NCI-H510A treated with DMSO at 0.1 percent for 48 hours (cell line): ENCODE measurements around the gene REM1.
"Not testable (repeated sequence)": the region's sequence is repeated elsewhere in the genome, so short reads cannot be mapped to it uniquely, and the experiment has no call there.

Source experiments
- DNase-seq: peaks from one replicate; lab custom pipeline; 2025; lab: John Stamatoyannopoulos, UW

The REM1 gene, protein sequence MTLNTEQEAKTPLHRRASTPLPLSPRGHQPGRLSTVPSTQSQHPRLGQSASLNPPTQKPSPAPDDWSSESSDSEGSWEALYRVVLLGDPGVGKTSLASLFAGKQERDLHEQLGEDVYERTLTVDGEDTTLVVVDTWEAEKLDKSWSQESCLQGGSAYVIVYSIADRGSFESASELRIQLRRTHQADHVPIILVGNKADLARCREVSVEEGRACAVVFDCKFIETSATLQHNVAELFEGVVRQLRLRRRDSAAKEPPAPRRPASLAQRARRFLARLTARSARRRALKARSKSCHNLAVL

DNA sequence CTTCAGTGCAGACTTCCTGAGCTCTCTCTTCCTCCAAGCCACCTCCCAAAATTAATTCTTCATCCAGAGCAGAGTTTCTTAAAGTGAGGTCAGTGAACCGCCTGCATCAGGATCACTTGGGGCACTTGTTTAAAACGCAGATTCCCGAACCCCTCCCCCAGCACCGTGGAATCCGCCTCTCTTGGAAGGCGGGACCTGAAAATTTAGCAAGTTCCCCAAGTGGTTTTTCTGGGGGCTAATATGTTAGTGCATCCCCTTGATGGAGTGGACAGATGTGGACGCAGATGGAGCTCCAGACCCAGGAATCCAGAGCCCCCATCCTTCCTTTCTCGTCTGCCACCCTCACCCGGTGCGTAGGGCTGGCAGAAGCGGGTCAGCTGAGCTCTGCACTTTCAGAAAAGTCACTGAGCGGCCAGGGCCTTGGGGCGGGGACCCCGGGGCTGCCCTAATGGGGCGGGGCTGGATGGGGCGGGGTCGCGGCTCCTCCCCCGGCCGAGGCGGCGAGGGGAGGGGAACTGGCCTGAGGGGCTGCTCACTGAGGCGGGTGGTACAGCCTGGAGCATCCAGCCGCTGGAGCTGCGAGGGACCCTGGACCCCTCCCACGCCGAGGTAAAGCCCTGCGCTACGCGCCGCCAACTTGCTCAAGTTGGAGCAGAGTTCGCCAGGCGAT, at the start of gene REM1, which contains the start of gene DEFB124:
Gene REM1, plus strand, starts transcription at position 531 of the 670 bp plus-strand sequence. CDS start 1,158 bp downstream, outside the sequence.
Gene DEFB124, minus strand, starts transcription at position 370 of the 670 bp plus-strand sequence. CDS start 2,114 bp downstream, outside the sequence.
- no peak for DNase-seq

DNA sequence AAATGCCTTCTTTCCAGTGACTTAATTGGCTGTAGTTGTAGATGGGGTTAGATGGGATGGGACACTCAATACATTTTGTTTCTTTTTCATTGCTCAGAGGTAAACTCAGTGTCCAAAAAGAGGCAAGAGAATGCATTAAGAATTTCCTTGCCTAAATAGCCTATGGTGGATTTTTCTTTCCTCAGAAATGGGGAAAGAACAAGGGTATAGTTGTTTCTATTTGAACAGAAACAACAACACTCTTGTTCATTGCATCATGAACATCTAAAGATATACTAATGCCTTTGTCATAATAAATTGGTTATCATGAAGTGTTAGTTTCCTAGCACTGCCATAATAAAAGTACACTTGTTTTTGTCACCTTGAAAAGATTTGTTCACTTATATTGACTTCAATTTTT, 49.3 kb upstream of the REM1 start:
- DNase-seq: no peak

DNA sequence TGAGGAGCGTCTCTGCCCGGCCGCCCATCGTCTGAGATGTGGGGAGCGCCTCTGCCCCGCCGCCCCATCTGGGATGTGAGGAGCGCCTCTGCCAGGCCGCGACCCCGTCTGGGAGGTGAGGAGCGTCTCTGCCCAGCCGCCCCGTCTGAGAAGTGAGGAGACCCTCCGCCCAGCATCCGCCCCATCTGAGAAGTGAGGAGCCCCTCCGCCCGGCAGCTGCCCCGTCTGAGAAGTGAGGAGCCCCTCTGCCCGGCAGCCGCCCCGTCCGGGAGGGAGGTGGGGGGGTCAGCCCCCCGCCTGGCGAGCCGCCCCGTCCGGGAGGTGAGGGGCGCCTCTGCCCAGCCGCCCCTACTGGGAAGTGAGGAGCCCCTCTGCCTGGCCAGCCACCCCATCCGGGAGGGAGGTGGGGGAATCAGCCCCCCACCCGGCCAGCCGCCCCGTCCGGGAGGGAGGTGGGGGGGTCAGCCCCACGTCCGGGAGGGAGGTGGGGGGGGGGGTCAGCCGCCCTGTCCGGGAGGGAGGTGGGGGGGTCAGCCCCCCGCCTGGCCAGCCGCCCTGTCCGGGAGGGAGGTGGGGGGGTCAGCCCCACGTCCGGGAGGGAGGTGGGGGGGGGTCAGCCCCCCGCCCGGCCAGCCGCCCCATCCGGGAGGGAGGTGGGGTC, 48.1 kb upstream of the REM1 start:
- DNase-seq: not testable (repeated sequence)

DNA sequence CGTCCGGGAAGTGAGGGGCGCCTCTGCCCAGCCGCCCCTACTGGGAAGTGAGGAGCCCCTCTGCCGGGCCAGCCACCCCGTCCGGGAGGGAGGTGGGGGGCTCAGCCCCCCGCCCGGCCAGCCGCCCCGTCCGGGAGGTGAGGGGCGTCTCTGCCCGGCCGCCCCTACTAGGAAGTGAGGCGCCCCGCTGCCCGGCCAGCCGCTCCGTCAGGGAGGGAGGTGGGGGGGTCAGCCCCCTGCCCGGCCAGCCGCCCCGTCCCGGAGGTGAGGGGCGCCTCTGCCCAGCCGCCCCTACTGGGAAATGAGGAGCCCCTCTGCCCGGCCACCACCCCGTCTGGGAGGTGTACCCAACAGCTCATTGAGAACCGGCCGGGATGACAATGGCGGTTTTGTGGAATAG, 47.5 kb upstream of the REM1 start:
- DNase-seq: not testable (repeated sequence)

DNA sequence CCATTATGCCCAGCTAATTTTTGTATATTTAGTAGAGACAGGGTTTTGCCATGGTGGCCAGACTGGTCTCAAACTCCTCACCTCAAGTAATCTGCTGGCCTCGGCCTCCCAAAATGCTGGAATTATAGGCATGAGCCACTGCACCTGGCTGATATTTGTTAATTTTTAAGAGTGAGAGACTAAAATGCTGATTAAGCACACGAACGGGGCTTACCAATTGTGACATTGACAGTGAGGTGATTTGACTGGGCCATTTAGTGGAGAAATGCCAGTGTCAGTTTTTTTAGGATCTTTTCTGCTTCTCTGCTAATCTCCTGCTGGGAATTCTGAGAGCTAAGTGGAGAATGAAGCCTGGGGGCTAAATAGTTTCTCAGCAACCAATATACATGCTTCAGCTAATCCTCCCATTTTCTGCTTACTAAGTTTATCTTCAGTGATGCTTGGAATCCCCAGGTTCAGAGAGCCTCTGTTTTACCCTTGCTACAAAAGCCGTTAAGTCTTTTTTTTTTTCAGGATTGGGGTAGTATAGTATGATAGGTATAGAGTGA, 44.4 kb upstream of the REM1 start:
- DNase-seq: no peak

DNA sequence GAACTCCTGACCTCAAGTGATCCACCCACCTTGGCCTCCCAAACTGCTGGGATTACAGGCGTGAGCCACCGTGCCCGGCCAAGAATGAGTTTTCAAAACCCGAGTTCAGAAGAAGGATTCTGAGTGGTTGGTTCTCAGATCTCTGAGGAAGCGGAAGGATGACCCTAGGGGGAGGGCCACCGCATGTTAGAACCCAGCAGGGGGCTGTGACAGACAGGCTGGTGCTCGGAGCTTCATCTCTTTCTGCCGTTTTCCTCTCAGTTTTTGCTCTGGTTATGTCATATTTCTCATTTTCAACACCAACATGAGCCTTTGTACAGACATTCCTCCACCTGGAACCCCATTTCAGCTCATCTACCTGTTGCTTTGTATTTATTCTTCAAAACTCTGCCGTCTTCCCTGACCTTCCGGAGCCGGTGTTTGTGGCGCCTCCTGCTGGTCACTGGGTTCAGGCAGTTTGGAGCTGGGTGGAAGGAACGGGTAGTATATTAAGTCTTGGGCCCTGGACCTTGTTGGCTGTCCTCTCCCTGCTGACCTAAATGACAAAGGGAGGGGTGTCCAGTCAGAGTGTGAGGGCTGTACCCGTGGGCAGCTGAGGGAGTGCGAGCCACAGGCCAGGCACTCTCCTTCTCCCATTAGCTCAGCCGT, 35.0 kb upstream of the REM1 start, which contains the start of gene DEFB123:
Gene DEFB123, plus strand, starts transcription at position 621 of the 648 bp plus-strand sequence. CDS start 67 bp downstream, outside the sequence.
- no peak for DNase-seq

DNA sequence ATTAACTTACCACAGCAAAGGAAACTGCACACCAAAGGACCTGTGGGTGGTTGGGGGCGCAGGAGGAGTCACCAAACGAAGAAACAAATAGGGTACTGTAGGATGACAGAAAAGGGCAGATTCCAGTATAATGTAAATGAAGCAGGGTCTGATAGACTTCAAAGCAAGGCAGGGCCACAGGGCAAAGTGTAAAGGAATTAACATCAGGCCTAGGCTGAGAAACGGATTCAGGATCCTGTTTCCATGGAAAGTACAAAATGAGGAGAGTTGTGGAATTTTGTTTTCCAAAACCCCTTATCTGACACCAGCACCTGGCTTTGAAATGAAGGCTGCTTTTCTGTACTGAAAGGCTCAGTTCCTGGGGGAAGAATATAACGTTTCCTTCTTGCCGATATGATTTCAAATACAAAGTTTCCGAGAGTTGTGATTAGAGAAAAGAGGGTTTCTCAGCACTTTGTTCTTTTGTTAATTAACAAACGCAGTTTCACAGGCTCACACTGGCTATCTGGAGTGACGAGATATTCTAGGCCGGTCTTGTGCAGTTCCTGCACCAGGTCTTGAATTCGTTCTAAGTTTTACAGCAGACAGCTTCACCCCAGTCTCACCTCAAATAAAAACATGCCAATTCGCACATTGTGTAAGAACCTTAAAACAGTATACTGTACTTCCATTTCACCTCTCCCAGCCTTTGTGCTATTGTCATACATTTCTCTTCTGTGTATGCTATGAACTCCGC, 28.8 kb upstream of the REM1 start:
- DNase-seq: no peak

DNA sequence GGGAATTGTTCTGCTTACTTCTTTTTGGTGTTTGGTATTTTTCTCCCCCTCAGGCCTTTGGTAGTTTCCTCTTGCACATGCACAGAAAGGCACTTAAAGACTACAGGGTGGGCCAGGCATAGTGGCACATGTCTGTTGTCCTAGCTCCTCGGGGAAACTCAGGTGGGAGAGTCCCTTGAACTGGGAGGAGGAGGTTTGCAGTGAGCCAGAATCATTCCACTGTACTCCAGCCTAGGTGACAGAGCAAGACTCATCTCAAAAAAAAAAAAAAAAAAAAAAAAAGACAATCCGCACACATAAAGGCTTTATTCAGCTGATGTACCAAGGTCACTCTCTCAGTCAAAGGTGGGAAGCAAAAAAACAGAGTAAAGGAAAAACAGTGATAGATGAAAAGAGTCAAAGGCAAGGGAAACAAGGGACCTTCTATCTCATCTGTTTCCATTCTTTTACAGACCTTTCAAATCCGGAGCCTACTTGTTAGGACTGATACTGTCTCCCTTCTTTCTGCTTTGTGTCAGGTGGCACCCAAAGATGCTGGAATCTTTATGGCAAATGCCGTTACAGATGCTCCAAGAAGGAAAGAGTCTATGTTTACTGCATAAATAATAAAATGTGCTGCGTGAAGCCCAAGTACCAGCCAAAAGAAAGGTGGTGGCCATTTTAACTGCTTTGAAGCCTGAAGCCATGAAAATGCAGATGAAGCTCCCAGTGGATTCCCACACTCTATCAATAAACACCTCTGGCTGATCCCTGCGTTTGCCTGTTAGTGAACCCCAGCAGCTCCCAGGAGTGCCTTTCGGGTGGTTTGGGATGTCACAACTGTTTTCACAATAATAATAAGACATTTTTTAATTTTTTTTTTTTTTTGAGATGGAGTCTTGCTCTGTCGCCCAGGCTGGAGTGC, 25.3 kb upstream of the REM1 start:
- DNase-seq: no peak

DNA sequence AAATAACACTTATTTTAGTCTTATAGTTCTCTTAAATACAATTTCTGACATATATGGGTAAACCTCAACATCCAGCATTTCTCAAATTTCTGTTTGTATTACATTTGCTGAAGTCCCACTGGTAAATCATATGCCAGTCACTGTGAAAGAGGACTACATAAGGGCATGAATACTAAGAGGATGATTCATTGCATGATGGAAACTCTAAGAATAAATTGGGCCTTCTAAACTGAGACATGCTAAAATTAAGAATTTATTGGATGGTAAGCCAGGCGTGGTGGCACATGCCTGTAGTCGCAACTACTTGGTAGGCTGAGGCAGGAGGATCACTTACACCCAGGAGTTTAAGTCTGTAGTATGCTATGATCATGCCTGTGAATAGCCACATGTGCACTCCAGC, 22.5 kb upstream of the REM1 start:
- DNase-seq: no peak

DNA sequence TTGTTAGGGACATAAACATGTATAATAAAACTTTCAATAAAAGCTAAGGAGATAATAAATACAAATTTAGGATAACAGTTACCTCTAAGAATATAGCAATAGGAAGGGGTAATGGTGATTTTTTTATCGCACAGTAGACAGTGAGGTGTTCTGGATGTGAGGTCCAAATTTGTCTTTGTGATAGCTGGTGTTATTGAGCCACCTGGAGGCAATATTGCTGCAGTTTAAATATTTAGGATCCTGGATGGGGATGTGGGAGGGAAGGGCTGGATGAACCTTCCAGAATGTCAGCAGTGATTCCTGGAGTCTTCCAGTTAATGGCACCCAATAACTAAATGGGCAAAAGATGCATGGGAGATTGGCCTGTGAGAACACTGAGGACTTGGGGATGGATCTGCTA, 20.7 kb upstream of the REM1 start:
- DNase-seq: no peak

DNA sequence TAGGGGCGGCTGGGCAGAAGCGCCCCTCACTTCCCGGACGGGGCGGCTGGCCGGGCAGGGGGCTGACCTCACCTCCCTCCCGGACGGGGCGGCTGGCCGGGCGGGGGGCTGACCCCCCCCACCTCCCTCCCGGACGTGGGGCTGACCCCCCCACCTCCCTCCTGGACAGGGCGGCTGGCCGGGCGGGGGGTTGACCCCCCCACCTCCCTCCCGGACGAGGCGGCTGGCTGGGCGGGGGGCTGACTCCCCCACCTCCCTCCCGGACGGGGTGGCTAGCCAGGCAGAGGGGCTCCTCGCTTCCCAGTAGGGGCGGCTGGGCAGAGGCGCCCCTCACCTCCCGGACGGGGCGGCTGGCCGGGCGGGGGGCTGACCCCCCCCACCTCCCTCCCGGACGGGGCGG, 4.1 kb upstream of the REM1 start:
- not testable (repeated sequence) for DNase-seq

DNA sequence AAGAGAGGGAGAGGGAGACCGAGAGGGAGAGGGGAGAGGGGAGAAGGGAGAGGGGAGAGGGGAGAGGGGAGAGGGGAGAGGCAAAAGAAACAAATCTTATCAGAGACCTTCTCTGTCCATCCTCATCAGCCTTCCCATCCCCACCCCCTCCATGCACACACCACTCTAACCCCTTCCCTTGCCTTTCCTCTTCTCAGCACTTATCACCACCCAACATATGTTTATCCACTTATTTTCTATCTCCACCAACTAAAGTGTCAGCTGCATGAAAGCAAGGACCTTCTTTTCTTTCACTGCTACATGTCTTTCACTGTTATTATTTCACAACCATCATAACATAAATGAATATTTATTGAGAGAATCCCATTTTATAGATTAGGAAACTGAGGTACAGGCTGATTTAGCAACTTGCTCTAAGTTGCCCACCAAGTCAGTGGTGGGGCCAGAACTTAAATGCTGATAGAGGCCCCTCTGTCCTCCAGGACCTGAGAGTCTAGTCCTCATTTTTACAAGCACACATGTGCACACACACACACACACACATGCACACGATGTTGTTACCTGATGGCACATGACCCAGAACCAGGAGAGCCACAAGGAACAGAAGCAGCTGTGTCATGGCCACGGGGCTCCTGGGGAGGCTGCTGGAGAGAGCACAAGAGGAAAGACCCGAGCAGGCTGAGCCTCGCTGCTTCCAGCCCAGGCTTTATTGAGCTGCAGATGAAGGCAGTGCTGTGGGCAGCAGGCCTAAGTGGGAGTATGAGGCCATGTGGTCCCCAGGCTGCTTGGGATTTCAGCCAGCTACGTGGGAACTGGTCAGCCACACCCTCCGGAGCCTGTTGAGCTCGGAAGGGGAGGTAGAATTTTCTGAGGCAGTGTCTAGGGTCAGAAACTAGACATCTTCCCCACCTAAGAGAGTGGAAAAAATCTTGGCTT, 2.4 kb upstream of the REM1 start:
- no peak for DNase-seq

DNA sequence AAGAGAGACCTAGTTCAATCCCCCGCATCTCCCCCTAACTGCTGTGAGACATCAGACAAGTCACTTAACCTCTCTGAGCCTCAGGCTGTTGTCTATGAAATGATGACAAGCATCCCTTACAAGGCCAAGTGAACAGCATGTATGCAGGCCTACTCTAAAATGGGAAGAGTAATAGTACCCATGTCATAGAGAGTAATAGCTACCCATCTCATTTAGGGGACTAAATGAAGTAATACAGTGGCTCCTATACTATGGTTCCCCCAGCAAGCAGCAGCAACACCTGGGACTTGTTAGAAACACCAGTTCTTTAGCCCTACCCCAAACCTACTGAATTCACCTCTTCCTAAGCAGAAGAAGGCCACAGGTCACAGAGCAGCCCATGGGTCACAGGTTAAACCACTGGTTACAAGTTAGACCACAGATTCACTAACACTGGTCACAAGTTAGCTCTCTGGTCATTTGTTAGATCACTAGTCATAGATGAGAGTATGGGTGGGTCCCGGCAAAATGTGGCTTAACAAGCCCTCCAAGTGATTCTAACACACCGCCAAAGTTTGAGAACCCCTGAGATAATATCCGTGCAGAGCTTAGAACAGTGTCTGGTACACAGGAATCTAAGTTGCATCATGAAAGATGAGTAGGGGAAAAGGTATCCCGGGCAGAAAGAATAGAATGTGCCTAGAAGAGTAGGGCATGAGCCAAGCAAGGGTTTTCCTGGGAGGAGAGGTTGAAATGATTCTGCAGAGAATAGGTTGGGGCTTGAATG, 1.6 kb upstream of the REM1 start:
- DNase-seq: no peak

DNA sequence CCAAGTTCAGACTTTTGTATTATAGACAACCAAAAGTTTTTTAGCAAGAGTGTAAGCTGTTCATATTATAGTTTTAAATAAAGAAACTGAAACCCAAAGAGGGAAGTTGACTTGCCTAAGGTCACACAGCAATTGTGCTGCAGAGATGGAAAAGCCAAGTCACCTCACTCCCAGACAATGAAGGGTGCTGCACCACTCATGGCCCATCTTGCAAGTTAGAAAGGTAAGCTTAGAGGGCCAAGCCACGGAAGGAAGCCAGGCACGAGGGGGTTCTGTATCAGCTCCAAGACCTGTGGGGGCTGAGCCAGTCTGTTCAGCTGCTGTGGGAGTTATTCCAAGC, 1.0 kb upstream of the REM1 start:
- DNase-seq: no peak

DNA sequence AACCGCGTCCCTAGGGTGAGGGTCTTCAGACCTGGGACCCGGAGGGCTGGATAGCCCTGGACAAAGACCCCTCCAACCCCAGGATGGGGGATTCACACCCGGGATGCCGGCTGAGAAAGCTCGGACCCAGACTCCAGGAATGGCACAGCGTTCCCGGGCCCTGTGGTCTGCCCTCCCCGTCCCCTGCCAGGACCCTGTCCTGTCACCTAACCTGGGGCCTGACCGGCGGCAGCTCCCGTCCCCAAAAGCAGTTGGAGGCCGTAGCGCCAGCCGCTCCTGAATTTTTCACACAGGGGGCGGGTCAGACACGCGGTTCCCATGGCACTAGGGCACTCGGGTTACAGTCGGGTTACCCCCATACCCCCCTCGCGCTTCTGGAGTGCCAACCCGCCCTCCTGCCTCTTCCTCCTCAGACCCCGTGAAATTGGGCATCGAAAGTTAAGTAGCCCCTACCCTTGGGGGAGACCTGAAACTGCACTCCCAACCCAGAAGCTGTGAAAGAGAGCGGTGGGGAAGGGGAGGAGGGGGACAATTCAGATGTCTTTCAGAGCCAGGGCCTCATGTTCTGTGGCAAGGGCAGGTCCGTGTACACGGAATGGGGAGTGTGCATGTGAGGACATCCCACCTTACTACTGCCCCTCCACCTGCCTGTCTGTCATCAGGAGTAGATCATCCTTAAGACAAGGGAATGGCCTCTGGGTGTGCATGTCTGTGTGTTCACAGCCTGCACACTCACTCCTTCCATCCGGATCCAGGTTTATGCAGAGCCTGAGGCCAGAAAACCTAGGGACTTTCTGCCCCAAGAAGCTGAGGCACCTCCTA, 595 bp downstream of the REM1 start:
- no peak for DNase-seq

DNA sequence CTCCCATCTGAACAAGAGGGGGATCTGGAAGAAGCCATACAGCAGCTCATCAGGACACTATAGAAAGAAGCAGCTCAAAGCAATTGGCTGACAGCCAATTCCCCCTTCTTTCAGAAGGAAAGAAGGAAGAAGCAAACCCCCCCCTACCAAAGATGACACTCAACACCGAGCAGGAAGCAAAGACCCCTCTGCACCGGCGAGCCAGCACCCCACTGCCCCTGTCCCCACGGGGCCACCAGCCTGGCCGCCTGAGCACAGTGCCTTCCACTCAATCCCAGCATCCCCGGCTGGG, 1.2 kb downstream of the REM1 start:
- no peak for DNase-seq

DNA sequence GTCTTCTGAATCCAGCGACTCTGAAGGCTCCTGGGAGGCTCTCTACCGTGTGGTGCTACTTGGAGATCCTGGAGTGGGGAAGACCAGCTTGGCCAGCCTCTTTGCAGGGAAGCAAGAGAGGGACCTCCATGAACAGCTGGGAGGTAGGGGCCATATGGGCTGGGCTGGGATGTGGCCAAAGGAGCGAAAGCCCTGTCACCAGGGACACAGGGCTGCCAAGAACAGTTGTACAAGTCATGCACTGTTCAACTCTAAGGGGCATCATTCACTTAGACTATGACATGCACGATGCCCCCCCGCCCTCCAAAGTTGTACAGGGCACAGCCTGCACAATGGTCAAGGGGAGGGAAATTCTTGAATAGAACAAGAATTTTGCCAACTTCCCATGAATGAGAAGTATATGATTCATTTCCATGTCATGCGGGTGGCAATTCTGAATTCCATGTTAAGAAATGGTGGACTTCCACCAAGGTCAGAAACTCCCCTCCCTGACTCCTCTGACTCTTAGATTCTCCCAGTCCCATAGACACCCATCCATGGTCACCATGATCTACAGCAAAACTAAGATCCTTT, 1.6 kb downstream of the REM1 start:
- DNase-seq: no peak

DNA sequence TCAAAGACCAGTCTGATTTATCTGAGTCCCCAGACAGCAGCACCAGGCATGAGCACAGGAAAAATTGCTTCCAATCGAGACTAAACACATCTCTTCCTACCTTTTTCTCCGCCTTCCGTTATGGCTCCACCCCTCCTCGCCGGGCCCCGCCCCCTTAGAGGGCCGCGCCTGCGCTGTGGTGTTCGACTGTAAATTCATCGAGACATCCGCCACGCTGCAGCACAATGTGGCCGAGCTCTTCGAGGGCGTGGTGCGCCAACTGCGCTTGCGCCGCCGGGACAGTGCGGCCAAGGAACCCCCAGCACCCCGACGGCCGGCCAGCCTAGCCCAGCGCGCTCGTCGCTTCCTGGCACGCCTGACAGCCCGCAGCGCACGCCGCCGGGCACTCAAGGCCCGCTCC, 8.9 kb downstream of the REM1 start:
- no peak for DNase-seq
